Activated naive CD4-positive, alpha-beta T cell treated with anti-CD3 and anti-CD28 coated beads, Interleukin-2, amount 50 U/mL, for 72 hours (primary cell): Measurements from ENCODE around the gene NOL9. TPM values are rescaled to one million over a fixed set of nuclear protein-coding genes. Genes with fewer than 3 reads are reported as not detected.

Experiments
- ATAC-seq, 2 donors: fragments of 150-1000 bp; cut with Tn5 transposase; 2 replicates each; pipeline ENCODE4 v1.10.0; 2021; ENCODE audit warnings: mild to moderate bottlenecking in 2 of 2, moderate library complexity in 2 of 2
- DNase-seq, 2 donors: peaks; one replicate each; pipeline ENCODE4 v3.0.0; 2021 to 2022; ENCODE audit warnings: low spot score in 2 of 2
- H3K27ac Mint-ChIP-seq, 2 donors: one replicate each; pipeline ENCODE4 v1.8.0; 2022; ENCODE audit warnings: mild to moderate bottlenecking in 2 of 2, mixed read lengths in 2 of 2
- H3K36me3 Mint-ChIP-seq, 2 donors: one replicate each; pipeline ENCODE4 v1.8.0; 2022; ENCODE audit warnings: mixed read lengths in 2 of 2
- H3K9me3 Mint-ChIP-seq, 2 donors: one replicate each; pipeline ENCODE4 v1.8.0; 2022; ENCODE audit warnings: mixed read lengths in 2 of 2
- total RNA-seq, 2 donors: library from RNA; stranded (reverse); gene quantifications; one replicate each; pipeline ENCODE4 v1.2.3, GENCODE V29; 2022

NOL9 gene
- total RNA-seq, 2 donors from 2014 or later = 37.5 to 42.1 TPM

DNA sequence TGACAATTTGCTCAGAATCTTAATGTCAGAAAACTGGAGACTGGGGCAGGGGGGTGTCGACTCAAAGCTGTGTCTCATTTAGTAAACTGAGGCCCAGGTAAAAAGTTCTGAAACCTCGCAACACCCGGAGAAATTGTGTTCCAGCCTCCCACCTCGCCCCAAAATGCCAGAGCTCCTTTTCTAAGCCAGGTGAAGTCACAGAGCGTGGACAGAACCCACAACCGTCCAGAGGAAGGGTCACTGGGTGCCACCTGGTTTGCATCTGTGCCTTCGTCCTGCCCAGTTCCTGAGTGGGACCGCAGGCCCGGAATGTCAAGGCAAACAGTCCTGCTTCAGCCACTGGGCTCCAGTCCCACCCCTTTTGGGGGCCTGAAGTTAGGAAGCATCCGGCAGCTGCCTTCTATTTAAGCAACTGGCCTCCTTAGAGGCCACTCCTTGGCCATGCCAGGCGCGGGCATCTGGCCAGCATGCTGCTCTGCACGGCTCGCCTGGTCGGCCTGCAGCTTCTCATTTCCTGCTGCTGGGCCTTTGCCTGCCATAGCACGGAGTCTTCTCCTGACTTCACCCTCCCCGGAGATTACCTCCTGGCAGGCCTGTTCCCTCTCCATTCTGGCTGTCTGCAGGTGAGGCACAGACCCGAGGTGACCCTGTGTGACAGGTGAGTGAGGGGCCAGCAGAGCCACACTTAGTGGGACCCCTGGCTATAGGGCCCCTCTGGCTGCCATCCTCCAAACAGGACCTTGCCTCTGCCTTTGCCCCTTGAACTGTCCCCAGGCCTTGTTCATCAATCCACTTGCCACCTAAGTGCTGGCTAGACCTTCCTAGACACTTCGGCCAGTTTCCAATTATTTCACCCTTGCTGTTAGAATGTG is 830 bp upstream of the NOL9 start, which contains the start of gene TAS1R1:
TAS1R1 (plus strand) TSS at position 401 of the 872 bp plus-strand sequence; CDS start at position 468, 67 bp downstream.
- no peak for ATAC-seq
- H3K36me3 Mint-ChIP-seq = no peaks in the 10 kb centered on the region
- H3K27ac Mint-ChIP-seq = peak within 1 kb of the TSS in 1 of 2 donors; percentile 70
- H3K9me3 Mint-ChIP-seq = no peaks in the 10 kb centered on the region
- no peak for DNase-seq

DNA sequence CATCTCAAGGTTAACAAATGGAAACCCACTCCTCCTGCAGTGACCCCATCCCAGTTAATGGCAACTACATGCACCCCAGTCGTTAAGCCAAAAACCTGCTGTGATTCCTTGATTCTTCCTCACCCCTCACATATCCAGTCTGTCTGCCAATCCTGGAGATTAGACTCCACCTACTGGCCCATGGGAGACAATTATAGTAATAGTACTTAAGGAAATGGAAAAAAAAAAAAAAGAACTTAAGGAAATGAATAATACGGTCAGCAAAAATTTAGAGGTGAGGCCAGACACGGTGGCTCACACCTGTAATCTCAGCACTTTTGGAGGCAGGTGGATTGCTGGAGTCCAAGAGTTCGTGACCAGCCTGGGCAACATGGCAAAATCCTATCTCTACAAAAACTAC is 7.0 kb downstream of the NOL9 start:
- no peak for ATAC-seq
- H3K36me3 Mint-ChIP-seq = peaks cover 17 to 25% of the 10 kb centered on the region in 2 donors

DNA sequence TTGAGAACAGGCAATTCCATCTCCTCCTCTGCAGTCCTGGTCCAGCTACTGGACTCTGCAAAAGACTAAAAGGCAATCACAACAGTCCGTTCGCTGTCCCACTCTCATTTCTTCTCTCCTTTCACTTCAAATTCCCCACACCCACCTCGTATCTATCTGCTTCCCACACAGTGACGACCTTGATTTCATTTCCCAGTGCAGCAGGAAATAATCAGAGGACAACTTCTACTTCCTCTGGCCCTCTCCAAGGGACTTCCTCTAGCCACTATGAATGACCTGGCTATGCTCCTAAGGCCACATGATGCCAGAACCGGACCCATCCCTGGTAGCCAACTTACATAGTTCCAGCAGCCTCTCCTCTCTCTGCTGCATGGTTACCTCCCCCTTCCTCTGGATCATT is 8.0 kb downstream of the NOL9 start:
- H3K36me3 Mint-ChIP-seq = peaks cover 17 to 25% of the 10 kb centered on the region in 2 donors
- no peak for ATAC-seq

More for the DNA sequence above, 7.0 kb downstream of the NOL9 start:
- no peak for DNase-seq
- Mint-ChIP-seq H3K9me3 (no peaks in the 10 kb centered on the region), H3K27ac (peak overlapping the region; percentile 80 to 88)

DNA sequence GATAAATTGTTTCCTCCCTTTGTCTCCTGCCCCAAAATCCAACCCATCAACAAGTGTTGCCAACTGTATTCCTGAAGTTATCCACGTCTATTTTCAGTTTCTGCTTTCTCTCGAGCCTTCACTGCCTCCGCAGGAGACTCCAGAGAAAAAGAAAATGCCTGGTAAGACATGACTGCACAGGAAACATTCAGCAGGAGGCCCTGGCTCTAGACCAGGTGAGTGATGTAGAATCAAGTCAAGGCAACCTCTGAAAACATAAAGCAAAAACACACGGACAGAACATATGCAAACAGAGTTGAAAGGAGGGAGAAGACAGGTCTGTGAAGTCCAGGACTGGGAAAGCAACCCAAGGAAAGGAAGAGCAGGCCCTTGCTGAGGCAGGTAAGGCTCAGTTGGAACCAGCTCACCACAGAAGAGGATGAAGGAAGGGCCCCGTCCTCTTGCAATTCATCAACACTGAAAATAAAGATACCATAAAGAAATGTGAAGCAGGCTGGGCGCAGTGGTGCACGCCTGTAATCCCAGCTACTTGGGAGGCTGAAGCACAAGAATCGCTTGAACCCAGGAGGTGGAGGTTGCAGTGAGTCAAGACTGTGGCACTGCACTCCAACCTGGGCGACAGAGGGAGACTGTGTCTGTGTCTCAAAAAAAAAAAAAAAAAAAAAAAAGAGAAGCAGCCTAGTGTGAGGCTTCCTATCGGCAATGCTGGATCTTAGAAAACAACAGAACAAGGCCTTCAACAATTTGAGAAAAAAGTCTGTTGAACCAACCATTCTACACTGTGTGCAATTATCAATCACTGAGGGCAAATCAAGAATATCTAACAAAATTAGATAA is 8.8 kb downstream of the NOL9 start:
- Mint-ChIP-seq H3K36me3 (peaks cover 17 to 25% of the 10 kb centered on the region in 2 donors), H3K27ac (peak overlapping the region; percentile 56 to 82), H3K9me3 (no peaks in the 10 kb centered on the region)
- ATAC-seq (peak; percentile 46 to 58), DNase-seq (no peak)

More for the DNA sequence above, 8.0 kb downstream of the NOL9 start:
- Mint-ChIP-seq H3K9me3 (no peaks in the 10 kb centered on the region), H3K27ac (peak overlapping the region; percentile 80 to 88)
- DNase-seq = no peak

DNA sequence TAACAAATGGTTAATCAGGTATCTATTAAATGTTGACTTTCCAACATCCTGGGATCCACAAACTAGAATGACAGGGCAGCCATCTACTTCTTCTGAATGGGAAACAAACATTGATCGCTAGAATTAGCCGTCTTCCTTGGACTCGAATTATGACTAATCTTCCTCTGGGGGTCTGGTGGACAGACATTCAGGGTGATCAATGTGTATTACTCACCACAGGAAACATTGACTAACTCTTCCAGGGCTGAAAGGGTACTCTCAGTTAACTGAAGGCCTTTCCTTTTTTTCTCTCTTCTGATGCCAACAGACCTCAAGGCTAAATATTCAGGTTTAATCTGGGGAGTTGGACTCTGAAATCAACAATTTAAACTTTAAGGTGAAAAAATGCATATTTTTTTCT is 9.5 kb downstream of the NOL9 start:
- H3K36me3 Mint-ChIP-seq = peaks cover 17 to 25% of the 10 kb centered on the region in 2 donors
- peak; percentile 67 to 91 for ATAC-seq
- H3K27ac Mint-ChIP-seq = peak overlapping the region; percentile 56 to 82
- DNase-seq = no peak
- H3K9me3 Mint-ChIP-seq = no peaks in the 10 kb centered on the region

DNA sequence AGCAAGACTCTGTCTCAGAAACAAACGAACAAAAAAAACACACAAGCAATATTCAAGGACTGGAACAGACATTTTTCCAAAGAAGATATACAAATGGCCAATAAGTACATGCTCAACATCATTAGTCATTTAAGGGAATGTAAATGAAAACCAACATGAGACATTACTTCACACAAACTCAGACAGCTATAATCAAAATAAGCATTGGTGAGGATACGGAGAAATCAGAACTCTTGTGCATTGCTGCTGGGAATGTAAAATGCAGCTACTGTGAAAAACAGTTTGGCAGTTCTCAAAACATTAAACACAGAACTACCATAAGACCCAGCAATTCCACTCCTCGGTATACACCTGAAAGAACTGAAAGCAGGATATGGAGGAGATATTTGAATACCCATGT is 15.4 kb downstream of the NOL9 start:
- peaks cover 0 to 5% of the 10 kb centered on the region in 2 donors for H3K36me3 Mint-ChIP-seq
- no peak overlapping the region for H3K27ac Mint-ChIP-seq
- no peaks in the 10 kb centered on the region for H3K9me3 Mint-ChIP-seq
- DNase-seq (no peak), ATAC-seq (no peak)

DNA sequence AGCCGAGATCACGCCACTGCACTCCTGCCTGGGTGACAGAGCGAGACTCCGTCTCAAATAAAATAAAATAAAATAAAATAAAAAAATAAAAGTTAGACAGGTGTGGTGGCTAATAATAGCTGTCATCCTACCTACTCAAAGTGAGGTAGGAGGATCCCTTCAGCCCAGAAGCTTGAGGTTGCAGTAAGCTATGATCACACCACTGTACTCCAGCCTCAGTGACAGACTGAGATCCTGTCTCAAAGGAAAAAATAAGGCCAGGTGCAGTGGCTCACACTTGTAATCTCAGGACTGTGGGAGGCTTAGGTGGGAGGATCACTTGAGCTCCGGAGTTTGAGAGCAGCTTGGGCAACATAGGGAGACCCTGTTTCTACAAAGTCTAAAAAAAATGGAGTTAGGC is 18.0 kb downstream of the NOL9 start:
- Mint-ChIP-seq H3K9me3 (no peaks in the 10 kb centered on the region), H3K27ac (no peak overlapping the region), H3K36me3 (peaks cover 5 to 18% of the 10 kb centered on the region in 2 donors)
- ATAC-seq = no peak
- no peak for DNase-seq

DNA sequence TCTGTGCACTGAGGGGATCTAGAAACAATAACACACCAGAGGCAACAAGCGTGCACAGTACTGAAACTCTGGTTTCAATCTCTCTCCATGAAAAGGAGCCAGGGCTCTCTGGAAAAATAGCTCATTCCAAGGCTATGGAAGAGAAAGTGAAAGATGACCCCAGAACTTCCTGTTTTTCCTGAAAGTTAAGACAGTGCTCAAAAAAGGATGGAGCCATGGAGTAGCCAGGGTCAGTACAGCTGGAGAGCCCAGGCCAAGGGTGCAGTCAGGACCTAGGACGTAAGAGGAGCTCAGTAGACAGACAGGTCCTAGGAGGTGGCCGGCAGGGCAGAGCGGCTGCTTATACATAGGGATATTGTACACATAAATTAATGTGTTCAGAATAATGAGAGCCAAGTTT is 19.1 kb downstream of the NOL9 start:
- H3K36me3 Mint-ChIP-seq = peaks cover 5 to 18% of the 10 kb centered on the region in 2 donors
- peak overlapping the region; percentile 74 to 85 for H3K27ac Mint-ChIP-seq
- ATAC-seq = no peak

DNA sequence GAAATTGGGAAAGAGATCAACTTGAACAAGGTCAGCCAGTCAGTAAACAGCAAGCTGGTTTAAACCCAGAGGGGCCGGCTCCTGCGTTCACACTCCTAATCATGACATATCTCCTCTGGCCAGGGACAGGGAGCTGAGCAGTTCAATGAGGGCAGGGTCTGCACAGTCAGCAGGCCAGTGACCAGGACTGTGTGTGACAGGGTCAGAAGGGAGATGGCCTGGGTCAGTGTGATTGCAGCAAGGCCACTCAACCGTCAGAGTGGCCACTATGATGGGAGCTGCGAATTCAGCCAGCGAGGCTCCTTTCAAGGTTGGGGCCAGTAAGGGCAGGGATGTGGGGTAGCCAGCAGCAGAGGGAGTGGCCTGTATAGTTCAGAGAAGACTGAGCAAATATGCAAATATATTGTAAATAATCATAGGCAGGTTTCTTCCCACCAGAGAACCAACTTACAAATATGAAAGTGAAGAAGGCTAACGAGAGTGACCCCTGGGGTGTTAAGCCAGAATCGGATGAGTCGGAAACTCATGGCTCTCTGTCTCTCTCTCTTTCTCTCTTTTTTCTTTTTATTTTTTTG is 20.0 kb downstream of the NOL9 start:
- DNase-seq = no peak
- ATAC-seq = no peak
- Mint-ChIP-seq H3K36me3 (peaks cover 5 to 18% of the 10 kb centered on the region in 2 donors), H3K27ac (peak overlapping the region; percentile 62 to 77), H3K9me3 (no peaks in the 10 kb centered on the region)

More for the DNA sequence above, 19.1 kb downstream of the NOL9 start:
- DNase-seq = no peak
- H3K9me3 Mint-ChIP-seq = no peaks in the 10 kb centered on the region

DNA sequence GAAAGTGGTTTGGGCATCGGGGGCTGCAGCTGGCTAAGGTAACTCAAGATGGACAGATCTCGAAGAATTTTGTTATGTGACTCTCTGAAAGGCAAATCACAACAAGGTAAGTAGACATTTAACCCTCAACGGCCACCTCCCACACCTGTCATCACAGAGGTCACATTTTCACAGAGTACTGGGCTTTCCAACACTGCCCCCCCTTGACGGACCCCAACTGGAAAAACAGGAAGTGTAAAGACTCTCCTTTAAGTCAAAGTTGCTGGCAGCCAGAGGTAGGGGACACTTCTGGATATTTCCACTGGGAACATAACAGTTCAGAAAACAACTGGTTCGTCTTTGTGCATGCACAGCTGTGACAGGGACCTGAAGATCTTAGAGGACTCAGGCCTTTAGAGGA is 22.3 kb downstream of the NOL9 start:
- Mint-ChIP-seq H3K9me3 (no peaks in the 10 kb centered on the region), H3K36me3 (peaks cover 5 to 18% of the 10 kb centered on the region in 2 donors), H3K27ac (no peak overlapping the region)
- ATAC-seq (no peak), DNase-seq (no peak)

DNA sequence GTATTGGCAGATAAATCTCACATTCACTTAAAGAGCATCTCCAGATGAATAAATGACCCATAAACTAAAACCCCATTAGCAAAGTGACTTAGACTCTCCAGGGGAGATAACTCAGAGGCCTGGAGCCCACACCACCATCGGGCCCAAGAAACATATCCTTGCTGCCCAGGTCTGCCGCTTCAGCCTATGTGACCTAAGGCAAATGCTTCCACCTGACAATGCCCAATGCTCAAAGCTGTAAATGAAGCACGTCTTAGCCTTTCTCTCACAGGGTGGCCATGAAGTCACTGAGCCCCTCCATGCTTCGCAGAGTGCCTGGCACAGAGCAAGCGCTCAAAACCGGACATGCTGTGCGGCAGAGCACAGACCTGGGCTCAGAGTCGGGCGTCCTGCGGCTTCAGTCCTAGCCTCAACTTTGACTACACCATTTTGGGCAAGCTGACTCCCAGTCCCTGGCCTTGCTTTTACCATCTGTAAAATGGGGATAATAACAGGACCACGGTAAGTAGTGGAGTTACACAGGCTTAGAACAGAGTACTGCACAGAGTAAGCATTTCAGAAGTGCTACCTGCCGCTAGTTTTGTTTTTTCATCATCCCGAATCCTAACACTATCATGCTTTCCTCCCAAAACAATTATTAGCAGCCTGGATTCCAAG is 23.7 kb downstream of the NOL9 start:
- H3K9me3 Mint-ChIP-seq = no peaks in the 10 kb centered on the region
- ATAC-seq (no peak), DNase-seq (no peak)
- H3K27ac Mint-ChIP-seq = no peak overlapping the region
- H3K36me3 Mint-ChIP-seq = peaks cover 5 to 18% of the 10 kb centered on the region in 2 donors

DNA sequence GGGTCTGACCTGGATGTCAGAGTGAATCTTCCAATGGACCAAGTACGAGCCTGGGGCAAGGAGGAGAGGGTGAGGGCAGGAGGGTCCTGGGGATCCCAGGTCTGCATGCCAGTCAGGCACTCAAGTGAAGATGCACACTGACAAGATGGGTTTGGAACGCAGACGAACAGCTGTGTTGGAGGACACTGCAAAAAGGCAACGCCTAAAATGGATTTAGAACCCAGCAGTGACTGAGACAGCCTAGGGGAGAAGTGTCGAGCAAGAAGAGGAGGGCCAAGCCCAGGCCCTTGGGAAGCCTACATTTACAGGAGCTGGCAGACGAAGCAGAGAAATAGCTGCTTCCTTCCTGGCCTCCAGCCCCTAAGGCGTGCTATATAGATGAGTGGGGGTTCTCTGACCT is 25.8 kb downstream of the NOL9 start:
- peak overlapping the region in 1 of 2 donors; percentile 45 for H3K27ac Mint-ChIP-seq
- ATAC-seq = peak in 1 of 2 donors; percentile 20
- DNase-seq = no peak
- no peaks in the 10 kb centered on the region for H3K9me3 Mint-ChIP-seq
- peaks cover 5 to 14% of the 10 kb centered on the region in 2 donors for H3K36me3 Mint-ChIP-seq

DNA sequence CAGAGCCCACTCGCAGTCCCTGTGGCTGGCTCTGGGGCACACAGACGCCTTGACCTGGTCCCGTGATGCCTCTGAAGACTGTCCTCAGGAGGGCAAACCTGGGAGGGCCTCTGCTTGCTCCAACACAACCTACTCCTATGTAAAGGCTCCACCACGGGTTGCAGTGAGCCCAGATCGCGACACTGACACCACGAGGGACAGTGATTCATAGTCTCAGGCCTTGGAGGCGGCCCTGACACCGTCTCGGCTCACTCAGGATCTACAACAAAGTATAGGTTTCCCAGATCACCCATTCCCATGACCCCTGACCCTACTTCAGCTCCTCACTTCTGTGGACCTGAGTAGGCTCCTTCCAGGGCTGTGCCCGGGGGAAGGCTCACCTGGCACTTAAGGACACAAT is 28.0 kb downstream of the NOL9 start:
- H3K36me3 Mint-ChIP-seq = no peaks in the 10 kb centered on the region
- DNase-seq (no peak), ATAC-seq (peak in 1 of 2 donors; percentile 14)
- peak overlapping the region; percentile 22 to 52 for H3K27ac Mint-ChIP-seq
- H3K9me3 Mint-ChIP-seq = no peaks in the 10 kb centered on the region

DNA sequence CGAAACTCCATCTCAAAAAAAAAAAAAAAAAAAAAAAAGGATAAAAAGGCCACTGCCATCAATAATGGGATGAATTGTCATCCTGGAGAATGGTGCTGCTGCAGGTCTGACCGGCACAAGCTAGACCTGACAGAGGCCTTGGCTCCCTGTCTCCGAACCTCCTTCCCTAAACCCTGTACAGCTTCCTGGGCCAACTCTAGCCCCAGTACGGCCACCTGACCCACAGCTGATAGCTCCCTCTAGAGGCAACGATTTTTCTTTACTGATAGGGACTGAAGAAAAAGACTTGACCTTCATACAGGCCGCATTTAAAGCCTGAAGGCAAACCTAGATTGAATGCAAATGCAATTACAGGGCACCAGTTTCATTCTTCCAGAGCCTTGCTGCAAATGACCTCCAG is 30.7 kb downstream of the NOL9 start:
- DNase-seq (no peak), ATAC-seq (peak in 1 of 2 donors; percentile 63)
- Mint-ChIP-seq H3K36me3 (no peaks in the 10 kb centered on the region), H3K9me3 (no peaks in the 10 kb centered on the region), H3K27ac (peak overlapping the region in 1 of 2 donors; percentile 11)

DNA sequence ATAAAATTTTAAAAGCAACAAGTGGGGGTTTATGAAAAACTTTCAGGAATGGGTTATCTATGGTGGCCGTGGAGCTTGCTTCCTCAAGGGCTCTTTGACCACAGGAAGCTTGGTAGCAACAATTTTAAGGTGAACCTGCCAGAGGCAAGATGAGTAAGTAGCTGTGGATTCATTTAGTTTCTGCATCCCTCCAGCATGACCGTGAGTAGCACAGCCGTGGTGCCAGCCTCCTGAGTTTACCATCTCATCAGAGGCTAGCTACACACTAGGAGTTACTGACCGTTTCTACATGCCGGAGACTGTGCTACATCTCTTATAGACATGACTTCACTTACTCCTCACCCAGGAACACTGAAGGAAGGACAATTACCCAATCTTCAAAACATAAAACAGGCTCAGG is 32.8 kb downstream of the NOL9 start:
- Mint-ChIP-seq H3K36me3 (no peaks in the 10 kb centered on the region), H3K9me3 (no peaks in the 10 kb centered on the region), H3K27ac (no peak overlapping the region)
- no peak for DNase-seq
- ATAC-seq = no peak

DNA sequence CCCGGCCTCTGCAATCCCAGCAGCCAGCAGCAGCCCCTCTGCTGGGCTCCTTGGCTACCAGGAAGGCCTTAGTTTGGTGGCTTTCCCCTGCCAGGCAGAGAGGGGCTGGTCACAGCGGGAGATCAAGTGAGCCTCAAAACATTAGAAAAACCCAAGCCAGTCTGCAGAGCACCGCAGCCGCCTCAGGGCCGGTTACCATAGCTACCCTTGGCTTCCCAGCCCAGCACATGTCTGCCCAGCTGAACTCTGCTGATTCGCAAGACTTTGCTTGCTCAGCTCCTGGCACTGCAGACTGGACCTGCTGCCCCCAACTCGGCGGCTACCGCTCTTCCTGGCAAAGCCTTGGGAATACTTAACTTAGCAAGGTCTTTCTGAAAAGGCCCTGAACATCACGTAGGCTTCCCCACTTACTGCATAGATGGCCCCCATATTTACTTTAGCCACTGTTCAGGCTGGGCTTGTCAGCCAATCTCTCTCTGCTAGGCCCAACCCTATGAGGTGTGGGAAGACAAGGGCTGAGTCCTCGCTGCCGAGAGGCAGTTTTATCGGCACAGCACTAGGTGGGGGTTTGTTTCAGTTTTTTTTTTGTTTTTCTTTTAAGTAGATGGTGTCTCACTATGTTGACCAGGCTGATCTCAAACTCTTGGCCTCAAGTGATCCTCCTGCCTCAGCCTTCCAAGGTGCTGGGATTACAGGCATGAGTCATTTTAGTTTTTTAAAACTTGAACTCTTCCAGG is 34.2 kb downstream of the NOL9 start:
- peak overlapping the region; percentile 49 to 72 for H3K27ac Mint-ChIP-seq
- no peak for DNase-seq
- H3K9me3 Mint-ChIP-seq = no peaks in the 10 kb centered on the region
- no peaks in the 10 kb centered on the region for H3K36me3 Mint-ChIP-seq
- no peak for ATAC-seq
